HG03064 (cell line): Measurements from ENCODE around the gene CDT1.
"Not testable (repeated sequence)": the region's sequence is repeated elsewhere in the genome, so short reads cannot be mapped to it uniquely, and the experiment has no call there.

Experiments used
- ATAC-seq: cut with Tn5 transposase; IDR thresholded peaks from one replicate; pipeline ENCODE4 v1.9.1; 2021; ENCODE audit warnings: low read depth; ENCODE audit not compliant: unreplicated experiment

CDT1 gene

GRCh38 chr16:88815901-88816589, 12.5 kb downstream of the CDT1 start:
- no peak for ATAC-seq

DNA sequence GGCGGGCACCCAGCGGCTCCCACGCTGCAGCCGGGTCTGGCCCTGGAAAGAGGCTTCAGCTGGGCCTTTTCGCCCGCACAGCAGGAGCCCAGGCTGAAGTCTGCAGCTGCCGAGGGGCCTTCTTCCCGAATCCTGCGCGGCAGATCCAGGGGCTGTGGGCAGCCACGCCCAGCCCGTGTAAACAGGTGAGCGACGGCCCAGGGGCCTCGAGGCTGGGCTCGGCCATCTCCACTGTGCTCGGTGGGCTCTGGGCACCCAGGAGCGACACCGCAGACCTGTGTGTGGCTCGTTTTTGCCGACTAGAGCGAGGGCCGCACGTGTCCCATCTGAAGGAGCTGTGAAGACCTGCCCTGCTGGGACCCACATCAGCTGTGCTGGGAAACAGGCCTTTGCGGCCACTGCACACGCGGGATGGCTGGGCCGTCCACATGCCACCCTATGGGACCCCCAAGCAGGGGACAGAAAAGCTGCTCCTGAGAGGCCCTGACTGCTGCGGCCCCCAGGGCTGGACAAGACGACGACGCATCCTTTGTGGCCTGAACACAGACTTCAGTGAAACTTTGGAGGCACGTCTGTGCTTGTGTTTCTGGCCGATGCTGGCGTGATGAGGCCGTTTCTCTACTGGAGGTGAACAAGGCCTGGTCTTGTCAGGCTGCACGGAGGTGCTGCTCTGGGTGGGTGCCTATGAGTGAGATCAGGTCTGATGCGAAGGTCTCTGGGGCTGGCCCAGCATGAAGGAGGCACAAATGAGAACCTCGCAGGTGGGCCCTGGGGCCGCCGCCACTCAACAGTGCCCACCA, 13.3 kb downstream of the CDT1 start:
- ATAC-seq = no peak

GRCh38 chr16:88817785-88818574, 14.4 kb downstream of the CDT1 start:
- no peak for ATAC-seq

DNA sequence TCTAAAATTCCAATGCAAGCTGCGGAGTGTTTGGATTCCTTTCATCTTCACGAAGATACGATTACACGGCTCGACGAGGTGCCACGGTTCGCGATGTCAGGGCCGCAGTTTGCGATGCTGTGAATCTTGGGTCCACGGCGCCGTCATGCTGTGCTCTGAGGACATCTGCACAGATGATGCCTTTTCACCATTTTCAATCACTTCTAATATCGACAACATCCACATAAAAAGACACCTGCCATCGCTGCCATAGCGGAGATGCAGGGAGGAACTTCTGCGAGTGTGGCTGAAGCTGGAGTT, 14.9 kb downstream of the CDT1 start:
- ATAC-seq = no peak

DNA sequence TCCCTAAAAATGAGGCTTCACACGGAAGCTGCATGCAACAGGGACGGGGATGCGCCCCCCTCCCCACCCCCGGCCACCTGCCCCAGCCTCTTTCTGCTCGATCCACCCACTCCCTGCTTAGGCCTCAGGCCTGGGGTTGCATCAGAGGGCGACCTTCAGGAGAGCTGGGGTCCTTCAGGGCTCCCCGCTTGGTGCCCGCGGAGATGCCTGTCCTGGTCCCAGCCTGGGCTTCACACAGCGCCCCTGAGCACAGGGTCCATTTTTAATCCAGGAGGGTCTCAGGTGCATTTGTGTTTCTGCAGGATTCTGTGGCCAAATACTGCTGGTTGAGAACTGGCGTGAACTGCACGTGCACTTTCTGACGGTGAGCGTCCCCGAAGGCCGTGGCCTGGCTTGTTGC, 15.5 kb downstream of the CDT1 start:
- ATAC-seq = no peak

- ATAC-seq = no peak
Observed at GRCh38 chr16:88820385-88821025, 16.9 kb downstream of the CDT1 start.

DNA sequence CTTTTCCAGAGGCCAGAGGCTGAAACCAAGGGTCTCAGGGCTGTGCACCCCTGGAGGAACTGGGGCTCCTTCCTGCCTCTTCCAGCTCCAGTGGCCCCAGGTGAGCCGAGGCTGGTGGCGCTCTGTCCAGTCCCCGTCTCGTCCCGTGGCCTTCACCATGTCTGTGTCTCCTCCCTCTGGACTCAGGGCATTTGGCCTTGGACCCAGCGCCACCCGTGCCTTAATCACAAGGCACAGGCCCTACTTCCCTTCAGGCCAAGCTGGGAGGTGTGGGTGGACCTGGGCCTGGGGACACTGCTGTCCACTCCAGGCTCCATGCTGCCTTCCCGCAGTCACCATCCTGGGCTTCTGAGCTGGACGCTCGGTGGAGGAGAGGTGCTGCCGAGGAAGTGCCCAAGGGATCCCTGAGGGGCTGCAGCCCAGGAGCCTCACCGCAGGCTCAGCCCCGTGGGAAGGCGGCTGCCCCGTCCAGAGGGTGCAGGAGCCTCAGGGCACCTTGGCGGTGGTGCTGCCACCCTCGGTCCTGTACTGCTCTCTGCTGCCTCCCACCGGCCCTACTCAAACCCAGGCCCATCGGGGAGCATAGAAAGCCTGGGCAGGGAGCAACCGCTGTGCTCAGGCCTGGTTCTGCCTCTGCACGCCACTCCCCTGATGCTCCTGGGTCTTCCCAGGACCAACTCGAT, 17.7 kb downstream of the CDT1 start:
- ATAC-seq = no peak

DNA sequence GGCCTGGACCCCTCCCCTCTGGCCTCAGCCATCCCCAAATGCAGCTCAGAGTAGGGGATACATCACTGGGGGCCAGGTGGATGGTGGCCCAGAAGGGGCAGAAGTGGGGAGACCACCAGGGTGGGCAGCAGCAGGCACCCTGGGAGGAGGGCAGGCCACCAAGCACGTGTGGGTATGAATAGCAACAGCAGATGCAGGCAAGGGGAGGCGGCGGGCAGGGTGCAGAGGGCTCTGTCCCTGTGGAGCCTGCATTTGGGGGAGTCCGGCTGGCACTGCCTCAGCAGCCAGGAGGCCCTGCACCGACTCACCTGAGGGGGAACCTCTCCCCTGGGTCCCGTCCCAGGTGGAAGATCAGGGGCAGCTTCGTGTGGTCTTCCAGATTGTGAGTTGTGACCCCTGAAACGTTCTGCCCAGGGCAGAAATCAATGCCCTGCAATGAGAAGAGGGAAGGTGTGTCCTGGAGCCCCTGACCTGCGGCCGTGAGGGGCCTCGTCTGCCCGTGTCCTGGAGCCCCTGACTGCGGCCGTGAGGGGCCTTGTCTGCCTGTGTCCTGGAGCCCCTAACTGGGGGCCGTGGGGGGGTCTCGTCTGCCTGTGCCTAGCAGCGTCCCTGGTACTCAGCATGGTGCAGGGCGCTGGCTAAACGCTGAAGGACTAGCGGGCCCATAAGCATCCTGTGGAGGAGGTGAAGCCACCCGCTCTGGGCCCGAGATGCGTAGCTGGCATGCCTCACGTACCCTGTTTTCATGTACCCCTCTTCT, 18.9 kb downstream of the CDT1 start:
- ATAC-seq = no peak

GRCh38 chr16:88823646-88824045, 20.1 kb downstream of the CDT1 start:
- ATAC-seq = not testable (repeated sequence)

- no peak for ATAC-seq
Observed at GRCh38 chr16:88824256-88825077, 20.9 kb downstream of the CDT1 start.

DNA sequence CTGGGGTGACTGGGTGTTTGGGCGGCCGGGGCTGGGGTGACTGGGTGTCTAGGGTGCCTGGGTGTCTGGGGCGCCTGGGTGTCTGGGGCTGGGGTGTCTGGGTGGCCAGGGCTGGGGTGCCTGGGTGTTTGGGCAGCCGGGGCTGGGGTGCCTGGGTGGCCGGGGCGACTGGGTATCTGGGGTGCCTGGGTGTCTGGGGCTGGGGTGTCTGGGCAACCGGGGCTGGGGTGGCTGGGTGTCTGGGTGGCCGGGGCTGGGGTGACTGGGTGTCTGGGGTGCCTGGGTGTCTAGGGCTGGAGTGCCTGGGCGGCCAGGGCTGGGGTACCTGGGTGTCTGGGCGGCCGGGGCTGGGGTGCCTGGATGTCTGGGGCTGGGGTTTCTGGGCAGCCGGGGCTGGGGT, 21.6 kb downstream of the CDT1 start:
- ATAC-seq = no peak

DNA sequence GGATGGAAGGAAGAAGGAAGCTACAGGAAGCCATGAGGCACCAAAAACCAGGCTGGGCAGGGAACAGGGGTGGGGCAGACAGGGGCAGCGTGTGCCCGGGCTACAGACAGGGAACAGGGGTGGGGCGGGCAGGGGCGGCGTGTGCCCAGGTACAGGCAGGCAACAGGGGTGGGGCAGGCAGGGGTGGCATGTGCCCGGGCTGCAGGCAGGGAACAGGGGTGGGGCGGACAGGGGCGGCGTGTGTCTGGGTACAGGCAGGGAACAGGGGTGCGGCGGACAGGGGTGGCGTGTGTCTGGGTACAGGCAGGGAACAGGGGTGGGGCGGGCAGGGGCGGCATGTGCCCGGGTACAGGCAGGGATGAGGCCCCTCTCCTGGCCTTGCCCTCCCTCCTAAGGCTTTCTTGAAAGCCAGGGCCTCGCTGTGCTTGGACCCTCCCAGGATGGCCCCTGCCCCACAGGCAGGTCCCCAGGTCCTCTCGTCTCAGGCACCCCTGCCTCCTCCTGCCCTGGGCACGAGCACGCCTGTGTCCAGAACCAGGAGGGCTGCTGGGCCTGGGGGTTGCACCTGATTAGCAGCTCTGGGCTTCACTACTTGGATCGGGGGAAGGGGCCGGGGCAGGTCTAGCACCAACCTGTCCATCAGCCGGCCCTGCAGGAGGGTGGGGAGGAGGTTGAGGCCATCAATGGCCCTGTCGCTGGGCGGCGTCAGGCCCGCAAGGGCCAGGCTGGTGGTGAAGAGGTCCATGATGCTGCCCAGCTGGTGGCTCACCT, 22.7 kb downstream of the CDT1 start:
- ATAC-seq = no peak

- ATAC-seq = no peak
Observed at GRCh38 chr16:88827727-88828126, 24.1 kb downstream of the CDT1 start.

DNA sequence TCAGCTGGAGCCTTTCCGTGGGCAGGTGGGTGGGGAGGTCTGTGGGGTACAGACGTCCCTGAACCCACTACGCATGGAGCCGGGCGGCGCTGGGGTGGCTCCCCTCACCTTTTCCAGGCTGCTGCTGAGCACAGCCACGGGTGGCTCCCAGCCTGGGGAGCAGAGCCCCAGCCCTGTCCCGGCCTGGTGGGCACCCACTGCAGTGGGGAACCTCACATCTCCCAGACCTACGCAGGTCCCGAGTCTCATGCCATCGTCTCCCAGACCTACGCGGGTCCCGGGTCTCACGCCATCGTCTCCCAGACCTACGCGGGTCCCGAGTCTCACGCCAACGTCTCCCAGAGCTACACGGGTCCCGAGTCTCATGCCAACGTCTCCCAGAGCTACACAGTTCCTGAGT, 25.1 kb downstream of the CDT1 start:
- no peak for ATAC-seq

- ATAC-seq = no peak
Observed at GRCh38 chr16:88830258-88830657, 26.7 kb downstream of the CDT1 start.

- no peak for ATAC-seq
Observed at GRCh38 chr16:88830783-88831182, 27.2 kb downstream of the CDT1 start.

DNA sequence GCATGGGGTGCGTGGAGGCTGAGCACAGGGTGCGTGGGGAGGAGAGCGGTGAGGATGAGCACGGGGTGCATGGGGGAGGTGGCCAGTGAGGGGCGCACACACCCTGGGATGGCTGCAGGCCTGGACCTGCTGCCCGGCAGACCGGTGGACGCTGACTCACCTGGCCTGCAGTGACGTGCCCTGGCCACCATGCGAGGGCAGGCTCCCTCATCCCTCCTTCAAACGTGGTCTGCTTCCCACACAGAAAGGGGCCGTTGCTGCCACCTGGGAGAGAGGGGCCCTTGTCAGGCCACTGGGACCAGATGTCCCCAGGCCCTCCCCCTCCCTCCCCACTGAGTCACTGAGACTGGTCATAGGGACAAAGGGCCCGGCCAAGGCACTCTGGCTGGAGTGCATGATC, 28.2 kb downstream of the CDT1 start:
- no peak for ATAC-seq

DNA sequence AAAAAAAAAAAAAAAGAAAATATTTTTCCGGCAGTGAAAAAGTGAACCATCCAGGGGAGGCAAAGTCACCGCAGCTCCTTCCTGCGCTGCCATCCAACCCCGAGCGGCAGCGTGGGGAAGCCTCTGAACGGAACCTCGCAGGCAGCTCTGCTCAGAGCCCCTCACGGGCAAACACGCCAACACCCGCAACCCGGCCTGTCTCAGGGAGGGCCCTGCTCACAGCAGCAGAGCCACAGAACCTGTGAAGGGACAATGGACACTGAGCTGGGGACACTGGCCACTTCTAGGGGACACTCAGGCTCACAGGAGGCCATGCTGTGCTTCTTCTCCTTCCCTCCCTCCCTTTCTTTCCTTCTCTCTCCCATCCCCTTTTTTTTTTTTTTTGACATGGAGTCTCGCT, 29.5 kb downstream of the CDT1 start:
- no peak for ATAC-seq
